Effector memory CD8-positive, alpha-beta T cell (primary cell): ENCODE data around the gene TPCN2.
"Not testable (repeated sequence)": the region's sequence is repeated elsewhere in the genome, so short reads cannot be mapped to it uniquely, and the experiment has no call there.

Source experiments
- ATAC-seq: fragments of 150-1000 bp; cut with Tn5 transposase; replicated peaks from 2 replicates; pipeline ENCODE4 v1.10.0; 2021; ENCODE audit warnings: mild to moderate bottlenecking, moderate library complexity
- DNase-seq, 3 experiments: peaks; one replicate each; pipeline ENCODE4 v3.0.0; 2021
- H3K27ac Mint-ChIP-seq, 2 donors: one replicate each; pipeline ENCODE4 v1.8.0; 2022; ENCODE audit warnings: mild to moderate bottlenecking in 2 of 2, mixed read lengths in 2 of 2, moderate library complexity in 2 of 2
- H3K27me3 Mint-ChIP-seq, 2 donors: one replicate each; pipeline ENCODE4 v1.8.0; 2022; ENCODE audit warnings: mixed read lengths in 2 of 2
- H3K36me3 Mint-ChIP-seq: one replicate; pipeline ENCODE4 v1.8.0; 2022; ENCODE audit warnings: mild to moderate bottlenecking, moderate library complexity, mixed read lengths; ENCODE audit not compliant: insufficient read depth
- H3K4me1 Mint-ChIP-seq, 2 donors: one replicate each; pipeline ENCODE4 v1.8.0; 2022; ENCODE audit warnings: low read depth in 2 of 2, mixed read lengths in 2 of 2
- H3K4me3 Mint-ChIP-seq, 2 donors: one replicate each; pipeline ENCODE4 v1.8.0; 2022; ENCODE audit warnings: mild to moderate bottlenecking in 2 of 2, mixed read lengths in 2 of 2, moderate library complexity in 2 of 2
- H3K9me3 Mint-ChIP-seq, 2 donors: one replicate each; pipeline ENCODE4 v1.8.0; 2022; ENCODE audit warnings: mixed read lengths in 2 of 2

Gene TPCN2

GRCh38 chr11:69130654-69131053 is 81.9 kb downstream of the TPCN2 start:
- DNase-seq (no peak), ATAC-seq (no peak)
- H3K4me3 Mint-ChIP-seq = no peak overlapping the region
- H3K4me1 Mint-ChIP-seq = no peaks in the 10 kb centered on the region
- H3K9me3 Mint-ChIP-seq = peaks cover 0 to 4% of the 10 kb centered on the region in 2 donors
- H3K27ac Mint-ChIP-seq = no peak overlapping the region
- H3K36me3 Mint-ChIP-seq = peaks cover 5% of the 10 kb centered on the region
- no peaks in the 10 kb centered on the region for H3K27me3 Mint-ChIP-seq

GRCh38 chr11:69131121-69131566 is 82.4 kb downstream of the TPCN2 start:
- DNase-seq (no peak), ATAC-seq (no peak)
- peaks cover 3 to 4% of the 10 kb centered on the region in 2 donors for H3K27me3 Mint-ChIP-seq
- H3K36me3 Mint-ChIP-seq = peaks cover 5% of the 10 kb centered on the region
- H3K4me1 Mint-ChIP-seq = no peaks in the 10 kb centered on the region
- no peak overlapping the region for H3K27ac Mint-ChIP-seq
- peaks cover 0 to 4% of the 10 kb centered on the region in 2 donors for H3K9me3 Mint-ChIP-seq
- H3K4me3 Mint-ChIP-seq = no peak overlapping the region

- DNase-seq (no peak), ATAC-seq (no peak)
- no peak overlapping the region for H3K27ac Mint-ChIP-seq
- H3K36me3 Mint-ChIP-seq = peaks cover 5% of the 10 kb centered on the region
- H3K27me3 Mint-ChIP-seq = peaks cover 6 to 8% of the 10 kb centered on the region in 2 donors
- no peaks in the 10 kb centered on the region for H3K4me1 Mint-ChIP-seq
- peaks cover 0 to 4% of the 10 kb centered on the region in 2 donors for H3K9me3 Mint-ChIP-seq
- H3K4me3 Mint-ChIP-seq = no peak overlapping the region
These were observed 83.0 kb downstream of the TPCN2 start for GRCh38 chr11:69131644-69132300.

- DNase-seq (no peak), ATAC-seq (no peak)
- Mint-ChIP-seq H3K27me3 (peaks cover 6 to 8% of the 10 kb centered on the region in 2 donors), H3K36me3 (peaks cover 5% of the 10 kb centered on the region), H3K27ac (no peak overlapping the region), H3K4me3 (no peak overlapping the region), H3K4me1 (no peaks in the 10 kb centered on the region), H3K9me3 (peaks cover 0 to 4% of the 10 kb centered on the region in 2 donors)
These were observed 83.6 kb downstream of the TPCN2 start for GRCh38 chr11:69132301-69132670.

DNA sequence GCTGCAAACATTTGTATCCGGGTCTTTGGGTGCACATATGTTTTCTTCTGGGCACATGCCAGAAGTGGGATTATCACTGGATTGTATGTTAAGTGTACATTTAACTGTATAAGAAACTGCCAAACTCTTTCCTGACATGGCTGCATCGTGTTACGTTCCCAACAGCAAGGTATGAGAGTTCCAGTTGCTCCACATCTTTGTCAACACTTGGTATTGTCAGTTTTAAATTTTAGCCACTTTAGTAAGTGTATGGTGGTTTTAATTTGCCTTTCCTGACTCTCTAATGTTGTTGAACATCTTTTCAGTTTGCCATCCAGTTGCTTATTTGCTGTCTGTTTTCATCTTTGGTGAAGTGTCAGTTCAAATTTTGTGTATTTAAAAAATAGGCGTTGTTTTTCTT is 84.5 kb downstream of the TPCN2 start:
- Mint-ChIP-seq H3K4me3 (no peak overlapping the region), H3K27ac (no peak overlapping the region), H3K36me3 (peaks cover 3% of the 10 kb centered on the region), H3K9me3 (peaks cover 0 to 4% of the 10 kb centered on the region in 2 donors), H3K27me3 (peaks cover 6 to 8% of the 10 kb centered on the region in 2 donors), H3K4me1 (no peaks in the 10 kb centered on the region)
- ATAC-seq (no peak), DNase-seq (no peak)

- DNase-seq, H3K9me3 Mint-ChIP-seq, H3K4me3 Mint-ChIP-seq, H3K4me1 Mint-ChIP-seq, H3K36me3 Mint-ChIP-seq, H3K27me3 Mint-ChIP-seq, ATAC-seq, H3K27ac Mint-ChIP-seq: not testable (repeated sequence)
These were observed 85.5 kb downstream of the TPCN2 start for GRCh38 chr11:69134182-69134581.

- Mint-ChIP-seq H3K4me1 (no peaks in the 10 kb centered on the region), H3K27ac (no peak overlapping the region), H3K9me3 (no peaks in the 10 kb centered on the region), H3K27me3 (peaks cover 6 to 8% of the 10 kb centered on the region in 2 donors), H3K4me3 (no peak overlapping the region), H3K36me3 (peaks cover 3% of the 10 kb centered on the region)
- no peak for ATAC-seq
- DNase-seq = no peak
These were observed 86.2 kb downstream of the TPCN2 start for GRCh38 chr11:69134957-69135356.

DNA sequence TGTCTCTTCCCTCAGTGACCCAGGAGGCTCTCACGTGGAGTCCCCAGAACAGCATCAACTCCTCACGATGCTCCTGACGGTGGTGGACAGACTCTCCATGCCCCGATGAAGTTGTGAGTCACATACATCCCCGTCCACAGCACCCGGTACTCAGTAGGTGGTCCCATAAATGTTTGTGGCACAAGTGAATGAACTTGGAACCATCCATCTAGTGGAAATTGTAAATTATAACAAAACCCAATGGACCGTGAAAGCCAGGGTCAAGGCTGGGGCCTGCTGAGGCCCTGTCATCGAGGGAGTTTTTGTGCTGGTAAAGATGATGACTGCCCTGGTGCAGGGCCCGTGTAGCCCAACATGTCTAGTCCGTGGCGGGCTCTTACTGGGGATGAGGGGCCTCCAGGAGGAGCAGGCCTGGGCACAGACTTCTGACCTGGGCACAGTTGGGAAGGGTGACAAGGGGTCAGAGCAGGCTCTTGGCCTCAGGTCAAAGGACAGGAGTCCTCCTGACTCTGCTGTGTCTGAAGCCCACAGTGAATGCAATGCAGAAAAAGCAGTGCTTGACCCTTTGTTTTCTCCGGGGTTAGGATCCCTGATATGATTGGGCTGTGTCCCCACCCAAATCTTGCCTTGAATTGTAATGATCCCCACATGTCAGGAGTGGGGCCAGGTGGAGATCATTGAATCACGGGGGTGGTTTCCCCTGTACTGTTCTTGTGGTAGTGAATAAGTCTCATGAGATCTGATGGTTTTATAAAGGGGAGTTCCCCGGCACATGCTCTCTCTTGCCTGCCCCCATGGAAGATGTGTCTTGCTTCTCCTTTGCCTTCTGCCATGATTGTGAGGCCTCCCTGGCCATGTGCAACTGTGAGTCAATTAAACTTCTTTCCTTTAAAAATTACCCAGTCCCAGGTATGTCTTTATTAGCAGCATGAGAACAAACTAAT is 87.0 kb downstream of the TPCN2 start:
- Mint-ChIP-seq H3K9me3 (no peaks in the 10 kb centered on the region), H3K4me3 (no peak overlapping the region), H3K27ac (no peak overlapping the region), H3K27me3 (peaks cover 6 to 8% of the 10 kb centered on the region in 2 donors), H3K4me1 (no peaks in the 10 kb centered on the region), H3K36me3 (peaks cover 3% of the 10 kb centered on the region)
- ATAC-seq (no peak), DNase-seq (no peak)

DNA sequence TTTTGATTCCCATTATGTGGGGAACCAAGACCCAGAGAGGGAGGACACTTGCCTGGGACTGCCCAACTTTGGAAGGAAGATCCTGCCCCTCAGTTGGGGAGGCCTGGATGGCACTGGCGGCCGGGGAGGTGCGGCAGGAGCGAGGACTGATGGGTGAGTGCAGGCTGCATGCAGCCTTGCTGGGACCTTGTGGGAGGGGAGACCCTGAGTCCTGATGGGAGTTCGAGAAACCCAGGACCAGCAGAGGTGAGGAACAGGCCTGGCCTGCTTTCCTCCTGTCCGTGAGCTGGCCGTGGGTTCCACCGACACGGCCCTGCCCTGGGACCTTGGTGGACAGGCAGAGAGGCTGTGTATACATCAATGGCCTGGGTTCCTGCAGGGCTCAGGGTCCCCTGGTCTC is 87.7 kb downstream of the TPCN2 start:
- Mint-ChIP-seq H3K9me3 (no peaks in the 10 kb centered on the region), H3K27me3 (peaks cover 6 to 8% of the 10 kb centered on the region in 2 donors), H3K36me3 (peaks cover 3% of the 10 kb centered on the region), H3K27ac (no peak overlapping the region), H3K4me3 (no peak overlapping the region), H3K4me1 (no peaks in the 10 kb centered on the region)
- no peak for ATAC-seq
- DNase-seq = no peak

DNA sequence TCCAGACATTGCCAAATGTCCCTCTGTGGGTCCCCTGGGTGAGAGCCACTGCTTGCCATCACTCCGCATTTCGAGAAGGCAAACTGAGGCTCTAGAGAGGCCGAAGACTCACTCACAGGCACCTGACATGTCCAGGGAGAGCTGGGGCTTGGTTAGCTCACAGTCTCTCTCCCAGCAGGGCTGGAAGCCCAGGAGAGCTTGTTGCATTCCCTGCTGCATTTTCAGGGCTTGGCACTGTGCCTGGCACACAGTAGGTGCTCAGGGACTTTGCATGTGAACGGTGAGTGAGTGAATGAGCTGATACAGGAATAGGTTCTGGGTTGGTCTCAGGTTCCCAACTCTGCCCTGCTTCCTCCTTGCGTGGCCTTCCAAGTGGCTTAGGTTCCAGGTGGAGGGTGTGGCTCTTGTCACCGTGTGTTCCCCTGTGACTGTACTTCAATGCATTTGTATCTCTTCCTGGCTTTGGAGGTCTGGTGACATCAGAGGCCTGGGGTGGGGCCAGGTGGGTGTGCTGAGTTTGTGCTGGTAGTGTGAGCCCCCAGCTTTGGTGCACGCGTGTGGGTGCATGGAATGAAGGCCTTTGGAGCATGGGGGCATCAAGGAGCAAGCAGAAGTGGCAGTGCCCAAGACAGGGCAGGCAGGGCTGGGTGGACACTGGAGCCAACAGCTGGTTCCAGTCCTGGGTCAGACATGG is 88.6 kb downstream of the TPCN2 start:
- peaks cover 3% of the 10 kb centered on the region for H3K36me3 Mint-ChIP-seq
- H3K4me3 Mint-ChIP-seq = no peak overlapping the region
- H3K9me3 Mint-ChIP-seq = no peaks in the 10 kb centered on the region
- ATAC-seq = no peak
- DNase-seq = no peak
- H3K4me1 Mint-ChIP-seq = no peaks in the 10 kb centered on the region
- no peak overlapping the region for H3K27ac Mint-ChIP-seq
- peaks cover 6 to 8% of the 10 kb centered on the region in 2 donors for H3K27me3 Mint-ChIP-seq

- DNase-seq = no peak
- Mint-ChIP-seq H3K4me3 (no peak overlapping the region), H3K4me1 (no peaks in the 10 kb centered on the region), H3K27ac (no peak overlapping the region), H3K27me3 (peaks cover 6 to 8% of the 10 kb centered on the region in 2 donors), H3K36me3 (peaks cover 3% of the 10 kb centered on the region), H3K9me3 (no peaks in the 10 kb centered on the region)
- ATAC-seq = no peak
These were observed 89.5 kb downstream of the TPCN2 start for GRCh38 chr11:69138265-69138664.

DNA sequence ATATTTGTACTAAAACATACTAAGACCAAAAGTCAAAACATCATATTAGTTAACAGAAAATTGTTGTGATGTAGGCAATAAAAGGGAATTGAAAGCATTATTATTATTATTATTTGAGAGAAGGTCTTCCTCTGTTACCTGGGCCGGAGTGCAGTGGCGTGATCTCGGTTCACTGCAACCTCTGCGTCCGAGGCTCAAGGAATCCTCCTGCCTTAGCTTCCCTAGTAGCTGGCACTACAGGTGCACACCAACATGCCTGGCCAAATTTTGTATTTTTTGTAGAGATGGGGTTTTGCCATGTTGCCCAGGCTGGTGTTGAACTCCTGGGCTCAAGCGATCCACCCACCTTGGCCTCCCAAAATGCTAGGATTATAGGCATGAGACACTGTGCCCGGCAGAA is 91.4 kb downstream of the TPCN2 start:
- not testable (repeated sequence) for ATAC-seq, H3K36me3 Mint-ChIP-seq, H3K27ac Mint-ChIP-seq, H3K9me3 Mint-ChIP-seq, DNase-seq, H3K4me3 Mint-ChIP-seq, H3K4me1 Mint-ChIP-seq
- H3K27me3 Mint-ChIP-seq = peaks cover 16 to 20% of the 10 kb centered on the region in 2 donors

DNA sequence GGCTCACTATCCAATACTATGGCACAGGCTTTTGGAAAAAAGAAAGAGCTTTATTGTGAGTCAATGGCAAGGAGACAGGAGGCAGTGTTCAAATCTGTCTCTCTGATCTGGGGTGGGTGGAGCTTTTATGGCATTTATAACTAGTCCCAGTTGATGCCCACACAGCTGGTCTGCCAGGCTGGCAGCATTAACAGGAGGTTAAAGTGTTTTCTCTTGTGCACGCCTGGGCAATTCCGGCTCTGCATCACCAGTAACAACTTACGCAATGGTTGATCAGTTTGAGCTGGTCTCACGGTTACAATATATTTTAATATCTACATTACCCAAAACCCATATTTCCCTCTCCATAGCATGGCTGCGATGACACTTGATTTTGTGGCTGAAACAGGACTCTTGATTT is 91.9 kb downstream of the TPCN2 start:
- Mint-ChIP-seq H3K4me1 (no peaks in the 10 kb centered on the region), H3K4me3 (no peak overlapping the region), H3K36me3 (peaks cover 2% of the 10 kb centered on the region), H3K27me3 (peaks cover 16 to 20% of the 10 kb centered on the region in 2 donors), H3K9me3 (peaks cover 0 to 2% of the 10 kb centered on the region in 2 donors), H3K27ac (no peak overlapping the region)
- ATAC-seq (no peak), DNase-seq (no peak)
